Stimulated activated memory B cell treated with anti-CD40 and anti-IgM and Interleukin-4, amounts not matched to agents 10 μg/mL and 1 μg/mL and 100 μg/mL, for 72 hours (primary cell): ENCODE data around the gene ABHD17C.
"Not testable (repeated sequence)": the region's sequence is repeated elsewhere in the genome, so short reads cannot be mapped to it uniquely, and the experiment has no call there.

Experiments used
- ATAC-seq: fragments of 150-1000 bp; cut with Tn5 transposase; 2 replicates; pipeline ENCODE4 v1.10.0; 2021
- H3K27ac Mint-ChIP-seq: one replicate; pipeline ENCODE4 v1.8.0; 2022; ENCODE audit warnings: mild to moderate bottlenecking, mixed read lengths
- H3K27me3 Mint-ChIP-seq: one replicate; pipeline ENCODE4 v1.8.0; 2022; ENCODE audit warnings: mixed read lengths
- H3K36me3 Mint-ChIP-seq: one replicate; pipeline ENCODE4 v1.8.0; 2022; ENCODE audit warnings: mixed read lengths
- H3K4me1 Mint-ChIP-seq: one replicate; pipeline ENCODE4 v1.8.0; 2022; ENCODE audit warnings: mixed read lengths
- H3K4me3 Mint-ChIP-seq: one replicate; pipeline ENCODE4 v1.8.0; 2022; ENCODE audit warnings: mild to moderate bottlenecking, moderate library complexity, mixed read lengths
- H3K9me3 Mint-ChIP-seq: one replicate; pipeline ENCODE4 v1.8.0; 2022; ENCODE audit warnings: mixed read lengths

ABHD17C gene

GRCh38 chr15:80758130-80758745 is 63.1 kb downstream of the ABHD17C start:
- Mint-ChIP-seq H3K9me3 (peaks cover 5% of the 10 kb centered on the region), H3K27me3 (no peaks in the 10 kb centered on the region)

GRCh38 chr15:80760960-80761359 is 65.8 kb downstream of the ABHD17C start:
- Mint-ChIP-seq H3K9me3 (peaks cover 5% of the 10 kb centered on the region), H3K4me1 (no peaks in the 10 kb centered on the region), H3K36me3 (no peaks in the 10 kb centered on the region), H3K27me3 (no peaks in the 10 kb centered on the region), H3K27ac (no peak overlapping the region), H3K4me3 (no peak overlapping the region)
- ATAC-seq = no peak

More at GRCh38 chr15:80758130-80758745, 63.1 kb downstream of the ABHD17C start:
- Mint-ChIP-seq H3K36me3 (peaks cover 8% of the 10 kb centered on the region), H3K27ac (no peak overlapping the region), H3K4me1 (no peaks in the 10 kb centered on the region), H3K4me3 (no peak overlapping the region)
- no peak for ATAC-seq

GRCh38 chr15:80761754-80762153 is 66.6 kb downstream of the ABHD17C start:
- no peak for ATAC-seq
- Mint-ChIP-seq H3K27me3 (no peaks in the 10 kb centered on the region), H3K27ac (no peak overlapping the region), H3K9me3 (peaks cover 5% of the 10 kb centered on the region), H3K36me3 (no peaks in the 10 kb centered on the region), H3K4me1 (no peaks in the 10 kb centered on the region), H3K4me3 (no peak overlapping the region)

GRCh38 chr15:80763235-80763634 is 68.1 kb downstream of the ABHD17C start:
- not testable (repeated sequence) for ATAC-seq, H3K27me3 Mint-ChIP-seq, H3K4me3 Mint-ChIP-seq, H3K9me3 Mint-ChIP-seq, H3K4me1 Mint-ChIP-seq, H3K36me3 Mint-ChIP-seq, H3K27ac Mint-ChIP-seq

GRCh38 chr15:80764535-80764934 is 69.4 kb downstream of the ABHD17C start:
- ATAC-seq = no peak
- Mint-ChIP-seq H3K27me3 (peaks cover 12% of the 10 kb centered on the region), H3K4me1 (no peaks in the 10 kb centered on the region), H3K9me3 (peaks cover 5% of the 10 kb centered on the region), H3K27ac (no peak overlapping the region), H3K4me3 (no peak overlapping the region), H3K36me3 (no peaks in the 10 kb centered on the region)

- Mint-ChIP-seq H3K4me1 (no peaks in the 10 kb centered on the region), H3K36me3 (no peaks in the 10 kb centered on the region), H3K4me3 (no peak overlapping the region), H3K27me3 (peaks cover 16% of the 10 kb centered on the region), H3K9me3 (peaks cover 5% of the 10 kb centered on the region), H3K27ac (no peak overlapping the region)
- ATAC-seq = no peak
Measured at GRCh38 chr15:80766275-80766674, 71.2 kb downstream of the ABHD17C start.

GRCh38 chr15:80768158-80768557 is 73.0 kb downstream of the ABHD17C start:
- no peak overlapping the region for H3K4me3 Mint-ChIP-seq
- H3K4me1 Mint-ChIP-seq = no peaks in the 10 kb centered on the region

GRCh38 chr15:80769153-80769828 is 74.2 kb downstream of the ABHD17C start:
- Mint-ChIP-seq H3K27ac (no peak overlapping the region), H3K36me3 (no peaks in the 10 kb centered on the region), H3K9me3 (no peaks in the 10 kb centered on the region), H3K4me1 (no peaks in the 10 kb centered on the region), H3K27me3 (peaks cover 16% of the 10 kb centered on the region), H3K4me3 (no peak overlapping the region)
- ATAC-seq = no peak

More at GRCh38 chr15:80768158-80768557, 73.0 kb downstream of the ABHD17C start:
- Mint-ChIP-seq H3K27ac (no peak overlapping the region), H3K27me3 (peaks cover 16% of the 10 kb centered on the region), H3K9me3 (no peaks in the 10 kb centered on the region), H3K36me3 (no peaks in the 10 kb centered on the region)
- ATAC-seq = no peak

GRCh38 chr15:80769829-80770705 is 75.0 kb downstream of the ABHD17C start:
- H3K4me3 Mint-ChIP-seq = no peak overlapping the region
- H3K9me3 Mint-ChIP-seq = no peaks in the 10 kb centered on the region
- no peaks in the 10 kb centered on the region for H3K4me1 Mint-ChIP-seq
- no peak overlapping the region for H3K27ac Mint-ChIP-seq
- ATAC-seq = no peak
- H3K27me3 Mint-ChIP-seq = peaks cover 16% of the 10 kb centered on the region
- no peaks in the 10 kb centered on the region for H3K36me3 Mint-ChIP-seq

GRCh38 chr15:80773122-80773551 is 78.0 kb downstream of the ABHD17C start:
- ATAC-seq = no peak
- Mint-ChIP-seq H3K9me3 (no peaks in the 10 kb centered on the region), H3K36me3 (no peaks in the 10 kb centered on the region), H3K27ac (no peak overlapping the region), H3K4me1 (no peaks in the 10 kb centered on the region), H3K4me3 (no peak overlapping the region), H3K27me3 (peaks cover 27% of the 10 kb centered on the region)

- H3K4me3 Mint-ChIP-seq = no peak overlapping the region
- no peak for ATAC-seq
- no peaks in the 10 kb centered on the region for H3K9me3 Mint-ChIP-seq
- no peaks in the 10 kb centered on the region for H3K36me3 Mint-ChIP-seq
- H3K27me3 Mint-ChIP-seq = peaks cover 22% of the 10 kb centered on the region
- H3K4me1 Mint-ChIP-seq = no peaks in the 10 kb centered on the region
- H3K27ac Mint-ChIP-seq = no peak overlapping the region
Measured at GRCh38 chr15:80773792-80774352, 78.8 kb downstream of the ABHD17C start.

GRCh38 chr15:80774486-80774885 is 79.4 kb downstream of the ABHD17C start:
- no peak overlapping the region for H3K4me3 Mint-ChIP-seq
- H3K36me3 Mint-ChIP-seq = no peaks in the 10 kb centered on the region
- H3K4me1 Mint-ChIP-seq = peaks cover 2% of the 10 kb centered on the region
- no peak overlapping the region for H3K27ac Mint-ChIP-seq
- ATAC-seq = no peak
- H3K27me3 Mint-ChIP-seq = peaks cover 19% of the 10 kb centered on the region
- H3K9me3 Mint-ChIP-seq = no peaks in the 10 kb centered on the region

GRCh38 chr15:80775338-80775737 is 80.2 kb downstream of the ABHD17C start:
- Mint-ChIP-seq H3K4me1 (peaks cover 11% of the 10 kb centered on the region), H3K27ac (no peak overlapping the region), H3K36me3 (no peaks in the 10 kb centered on the region), H3K9me3 (no peaks in the 10 kb centered on the region), H3K27me3 (peaks cover 23% of the 10 kb centered on the region), H3K4me3 (no peak overlapping the region)
- ATAC-seq = no peak

- H3K27ac Mint-ChIP-seq = no peak overlapping the region
- ATAC-seq = no peak
- H3K27me3 Mint-ChIP-seq = peaks cover 31% of the 10 kb centered on the region
- no peak overlapping the region for H3K4me3 Mint-ChIP-seq
- H3K9me3 Mint-ChIP-seq = no peaks in the 10 kb centered on the region
- H3K36me3 Mint-ChIP-seq = no peaks in the 10 kb centered on the region
- H3K4me1 Mint-ChIP-seq = peaks cover 12% of the 10 kb centered on the region
Measured at GRCh38 chr15:80776420-80777045, 81.4 kb downstream of the ABHD17C start.

- H3K9me3 Mint-ChIP-seq = no peaks in the 10 kb centered on the region
- no peak overlapping the region for H3K27ac Mint-ChIP-seq
- no peaks in the 10 kb centered on the region for H3K36me3 Mint-ChIP-seq
- H3K27me3 Mint-ChIP-seq = peaks cover 36% of the 10 kb centered on the region
- ATAC-seq = no peak
- peaks cover 12% of the 10 kb centered on the region for H3K4me1 Mint-ChIP-seq
- no peak overlapping the region for H3K4me3 Mint-ChIP-seq
Measured at GRCh38 chr15:80777137-80777536, 82.0 kb downstream of the ABHD17C start.
